Measurements from ENCODE around the gene PRKRIP1.
"Not testable (repeated sequence)": the region's sequence is repeated elsewhere in the genome, so short reads cannot be mapped to it uniquely, and the experiment has no call there.

The PRKRIP1 gene

GRCh38 chr7:102449136-102449535, 53.0 kb downstream of the PRKRIP1 start:
- no peak for DNase-seq (ENCODE audit: extremely low spot score)
- no peak for TF ChIP-seq CTCF (IDR thresholded peaks at IDR 0.05; ENCODE audit: control extremely low read depth, extremely low read depth, low read depth, missing control alignments)
- ChIA-PET CTCF (interaction anchor here (1.3 to 2.7 kb wide), 5 partner anchors 11 to 48 kb away, joined by 3 to 16 read pairs (median 7); no protein-coding TSS in a partner anchor), POLR2A (no interaction called here)

GRCh38 chr7:102450242-102450641, 54.1 kb downstream of the PRKRIP1 start:
- peak; percentile 63 for TF ChIP-seq CTCF (IDR thresholded peaks at IDR 0.05; ENCODE audit: control extremely low read depth, extremely low read depth, low read depth, missing control alignments)
- no peak for DNase-seq (ENCODE audit: extremely low spot score)
- ChIA-PET CTCF (interaction anchor here (0.6 to 2.7 kb wide), 19 partner anchors 9 to 172 kb away, joined by 3 to 16 read pairs (median 4); partner anchors contain the start of genes ORAI2 and PRKRIP1), POLR2A (no interaction called here)

- no peak for TF ChIP-seq CTCF (IDR thresholded peaks at IDR 0.05; ENCODE audit: control extremely low read depth, extremely low read depth, low read depth, missing control alignments)
- POLR2A ChIA-PET, result no interaction called here
- DNase-seq (ENCODE audit: extremely low spot score), result no peak
- CTCF ChIA-PET, result interaction anchor here (1.0 to 2.7 kb wide), 7 partner anchors 9 to 47 kb away, joined by 3 to 16 read pairs (median 7); no protein-coding TSS in a partner anchor
These were observed 55.4 kb downstream of the PRKRIP1 start for GRCh38 chr7:102451371-102452054.

GRCh38 chr7:102452451-102452850, 56.3 kb downstream of the PRKRIP1 start:
- CTCF ChIA-PET, result interaction anchor here (1.0 to 1.6 kb wide), 5 partner anchors 9 to 48 kb away, joined by 3 to 8 read pairs (median 3); no protein-coding TSS in a partner anchor
- POLR2A ChIA-PET, result no interaction called here
- DNase-seq (ENCODE audit: extremely low spot score), result no peak
- TF ChIP-seq CTCF (IDR thresholded peaks at IDR 0.05; ENCODE audit: control extremely low read depth, extremely low read depth, low read depth, missing control alignments), result no peak

- ChIA-PET POLR2A (no interaction called here), CTCF (interaction anchor here (1.6 to 3.1 kb wide), 2 partner anchors 13 to 49 kb away, joined by 5 to 12 read pairs; no protein-coding TSS in a partner anchor)
- TF ChIP-seq CTCF (IDR thresholded peaks at IDR 0.05; ENCODE audit: control extremely low read depth, extremely low read depth, low read depth, missing control alignments), result no peak
- no peak for DNase-seq (ENCODE audit: extremely low spot score)
These were observed 57.2 kb downstream of the PRKRIP1 start for GRCh38 chr7:102453319-102453718.

- ChIA-PET CTCF (interaction anchor here (1.0 to 3.1 kb wide), 2 partner anchors 10 to 12 kb away, joined by 4 to 12 read pairs; no protein-coding TSS in a partner anchor), POLR2A (no interaction called here)
- no peak for DNase-seq (ENCODE audit: extremely low spot score)
- TF ChIP-seq CTCF (IDR thresholded peaks at IDR 0.05; ENCODE audit: control extremely low read depth, extremely low read depth, low read depth, missing control alignments), result no peak
These were observed 58.3 kb downstream of the PRKRIP1 start for GRCh38 chr7:102454468-102454867.

GRCh38 chr7:102454932-102455331, 58.8 kb downstream of the PRKRIP1 start:
- DNase-seq (ENCODE audit: extremely low spot score); POLR2A ChIA-PET: not testable (repeated sequence)
- CTCF ChIA-PET, result interaction anchor here (0.7 to 3.1 kb wide), 2 partner anchors 12 to 53 kb away, joined by 3 to 12 read pairs; no protein-coding TSS in a partner anchor

All from GM10248 (cell line).